HG03442 (cell line): Measurements from ENCODE around the gene TMEM132D.

Experiments
- ATAC-seq: cut with Tn5 transposase; IDR thresholded peaks from one replicate; pipeline ENCODE4 v1.9.1; 2021; ENCODE audit warnings: mild to moderate bottlenecking, moderate library complexity; ENCODE audit not compliant: unreplicated experiment

TMEM132D gene

DNA sequence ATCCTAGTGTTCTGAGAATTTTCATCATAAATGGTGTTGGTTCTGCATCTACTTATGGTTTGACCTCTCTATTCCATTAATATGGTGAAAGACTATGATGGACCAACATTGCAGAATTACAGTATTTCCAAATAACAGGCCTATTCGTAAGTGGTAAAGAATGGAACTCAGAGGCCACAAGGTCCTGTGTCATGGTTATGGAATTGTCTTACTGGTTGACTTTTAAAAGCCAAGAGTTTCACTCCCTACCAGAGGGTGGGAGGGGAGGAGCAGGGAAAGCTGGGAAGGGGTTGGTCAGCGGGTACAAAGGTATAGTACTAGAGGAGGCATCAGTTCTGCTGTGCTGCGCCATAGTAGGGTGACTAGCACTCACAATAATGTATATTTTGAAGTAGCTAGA is 153.4 kb downstream of the TMEM132D start:
- ATAC-seq = no peak

DNA sequence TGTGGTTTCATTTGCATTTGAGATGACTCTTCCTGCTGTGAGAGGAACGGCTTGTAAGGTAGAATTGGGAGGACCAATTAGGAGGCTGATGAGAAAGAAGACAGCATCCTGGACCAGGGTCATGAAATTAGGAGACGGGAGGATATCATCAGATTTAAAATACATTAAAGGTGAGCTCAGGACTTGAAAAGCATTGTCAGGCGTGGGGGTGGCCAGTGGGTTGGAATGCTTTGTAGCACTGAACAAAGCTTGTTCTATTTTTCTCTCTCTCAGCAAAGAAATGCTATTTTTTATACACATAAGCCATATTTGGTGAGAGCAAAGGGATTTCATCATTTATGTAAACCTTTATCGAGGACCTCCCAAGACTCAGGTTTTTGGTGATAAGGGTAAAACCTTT is 157.5 kb downstream of the TMEM132D start:
- ATAC-seq = no peak

DNA sequence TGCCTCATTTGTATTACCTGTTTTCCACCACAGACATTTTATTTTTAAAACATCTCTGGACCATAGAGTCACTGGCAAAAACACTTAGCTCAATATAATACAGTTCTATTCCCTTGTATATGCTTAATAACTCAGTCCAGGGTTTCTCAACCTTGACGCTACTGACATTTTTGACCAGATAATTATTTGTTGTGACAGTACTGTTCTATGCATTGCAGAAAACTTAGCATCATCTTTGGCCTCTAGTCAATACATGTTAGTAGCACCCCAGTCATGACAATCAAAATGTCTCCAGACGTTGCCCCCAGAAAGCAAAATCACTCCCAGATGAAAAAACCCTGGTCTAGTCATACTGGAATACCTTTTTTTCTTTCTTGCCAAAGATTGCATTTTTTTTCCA is 174.7 kb downstream of the TMEM132D start:
- ATAC-seq = no peak

DNA sequence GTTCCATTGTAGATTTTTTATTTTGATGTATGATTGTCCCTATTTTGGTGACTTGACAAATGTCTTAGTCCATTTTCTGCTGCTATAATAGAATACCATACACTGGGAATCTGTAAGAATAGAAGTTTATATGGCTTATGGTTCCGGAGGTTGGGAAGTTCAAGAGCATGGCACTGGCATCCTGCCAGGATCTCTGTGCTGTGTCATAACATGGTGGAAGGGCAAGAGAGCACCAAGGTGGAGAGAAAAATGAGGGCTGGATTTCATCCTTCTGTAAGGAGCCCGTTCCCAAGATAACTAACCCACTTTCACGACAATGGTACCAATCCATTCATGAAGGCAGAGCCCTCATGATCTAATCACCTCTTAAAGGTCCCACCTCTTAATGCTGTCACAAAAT is 176.7 kb downstream of the TMEM132D start:
- no peak for ATAC-seq

DNA sequence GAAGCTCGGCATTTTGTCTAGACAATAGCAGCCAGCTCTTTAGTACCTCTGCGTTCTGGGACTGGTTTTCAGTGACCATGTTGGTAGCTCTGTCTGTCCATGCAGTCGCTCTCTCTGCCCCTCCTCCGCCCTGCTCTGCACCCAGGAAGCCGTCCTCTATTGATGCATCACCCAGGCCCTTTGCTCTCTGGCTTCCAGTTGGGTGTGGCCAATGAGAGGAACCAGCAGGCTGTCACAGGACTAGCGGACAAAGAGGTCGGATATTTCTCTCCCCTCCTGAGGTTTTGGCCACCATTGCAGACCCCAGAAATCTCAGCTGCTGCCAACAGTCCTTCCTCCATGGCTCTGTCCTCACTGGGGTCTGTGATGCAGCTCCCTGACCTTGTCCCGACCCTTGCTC is 180.6 kb downstream of the TMEM132D start:
- no peak for ATAC-seq

DNA sequence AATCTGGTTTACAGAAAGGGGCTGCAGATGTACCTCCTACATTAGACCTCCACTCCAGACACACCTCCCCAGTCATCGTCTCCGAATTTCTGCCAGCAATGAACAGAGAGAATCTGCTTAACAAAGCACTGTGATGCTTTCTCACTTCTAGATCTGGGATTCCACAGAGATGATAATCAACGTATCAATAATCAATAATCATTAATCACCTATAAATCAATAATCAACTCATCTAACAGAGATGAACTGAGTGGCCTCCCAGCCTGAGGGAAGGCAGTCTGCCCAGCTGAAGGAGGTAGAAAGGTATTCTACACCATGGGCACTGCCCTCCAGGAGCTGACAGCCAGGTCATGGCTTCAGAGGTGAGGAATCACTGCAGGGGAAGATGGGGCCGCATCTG is 183.2 kb downstream of the TMEM132D start:
- no peak for ATAC-seq

DNA sequence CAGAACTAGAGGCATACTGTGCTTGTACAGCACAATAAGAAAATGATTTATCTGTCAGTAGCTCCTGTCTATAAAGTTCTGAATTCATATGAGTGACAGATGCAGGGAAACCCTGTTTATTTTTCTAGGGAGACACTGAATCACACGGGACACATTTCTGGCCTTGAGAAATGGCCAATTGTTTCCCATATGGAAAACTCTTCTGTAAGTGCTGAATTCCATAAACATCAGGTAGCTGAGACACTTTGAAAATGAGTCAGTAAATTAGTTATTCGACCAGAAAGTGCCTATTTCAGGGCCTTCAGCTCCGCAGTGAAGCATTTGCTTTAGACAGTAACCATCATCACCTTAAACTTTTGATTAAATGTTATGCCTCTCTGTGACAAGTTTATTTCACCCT is 184.4 kb downstream of the TMEM132D start:
- no peak for ATAC-seq

DNA sequence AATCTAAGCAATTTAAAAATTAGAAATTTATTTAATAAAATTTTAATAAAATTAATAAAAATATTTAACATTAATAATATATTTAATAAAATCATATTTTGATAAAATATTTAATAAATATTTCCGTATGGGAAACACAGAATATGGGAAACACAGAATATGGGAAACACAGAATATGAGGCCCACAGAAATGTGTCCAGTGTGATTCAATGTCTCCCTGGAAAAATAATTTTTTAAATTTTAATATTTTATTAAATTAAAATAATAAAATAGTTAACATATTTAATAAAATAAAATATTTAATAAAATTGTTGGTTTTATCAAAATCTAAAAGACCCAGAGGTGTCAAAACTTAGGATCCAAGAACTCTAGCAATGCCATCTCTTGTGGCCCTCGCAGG is 186.4 kb downstream of the TMEM132D start:
- ATAC-seq = no peak

DNA sequence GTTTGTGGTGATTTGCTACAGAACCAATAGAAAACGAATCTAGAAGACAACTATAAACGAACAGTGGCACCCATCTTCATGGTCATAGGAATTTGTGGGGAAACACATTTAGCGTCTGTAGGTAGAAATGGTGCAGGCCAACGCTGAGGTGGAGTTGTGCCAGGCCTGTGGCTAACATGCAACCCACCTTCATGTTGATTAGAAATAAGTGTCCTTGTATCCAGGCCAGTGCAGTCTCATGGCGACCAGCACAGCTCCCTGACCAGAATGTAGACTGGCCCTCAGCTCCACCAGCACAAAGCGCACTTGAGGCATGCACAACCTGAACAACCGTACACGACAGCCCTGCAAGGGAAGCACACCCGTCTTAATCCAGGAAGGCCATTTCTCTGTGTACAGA is 187.0 kb downstream of the TMEM132D start:
- no peak for ATAC-seq

DNA sequence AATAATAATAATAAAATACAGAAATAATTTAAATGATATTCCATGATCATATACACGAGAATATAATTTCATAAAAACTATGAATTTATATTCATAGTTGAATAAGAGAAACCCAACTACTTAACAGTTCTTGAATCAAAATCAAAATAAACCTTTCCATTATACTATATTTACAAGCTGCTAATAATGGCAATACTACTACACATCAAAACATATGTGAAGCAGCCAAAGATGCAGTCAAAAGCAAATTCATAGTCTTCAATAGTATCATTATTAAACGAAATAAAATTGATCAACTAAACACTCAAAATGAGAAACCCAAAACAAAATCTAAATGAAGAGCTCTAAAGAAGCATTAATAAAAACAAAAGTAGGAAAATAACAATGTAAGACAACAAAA is 197.1 kb downstream of the TMEM132D start:
- ATAC-seq = no peak

DNA sequence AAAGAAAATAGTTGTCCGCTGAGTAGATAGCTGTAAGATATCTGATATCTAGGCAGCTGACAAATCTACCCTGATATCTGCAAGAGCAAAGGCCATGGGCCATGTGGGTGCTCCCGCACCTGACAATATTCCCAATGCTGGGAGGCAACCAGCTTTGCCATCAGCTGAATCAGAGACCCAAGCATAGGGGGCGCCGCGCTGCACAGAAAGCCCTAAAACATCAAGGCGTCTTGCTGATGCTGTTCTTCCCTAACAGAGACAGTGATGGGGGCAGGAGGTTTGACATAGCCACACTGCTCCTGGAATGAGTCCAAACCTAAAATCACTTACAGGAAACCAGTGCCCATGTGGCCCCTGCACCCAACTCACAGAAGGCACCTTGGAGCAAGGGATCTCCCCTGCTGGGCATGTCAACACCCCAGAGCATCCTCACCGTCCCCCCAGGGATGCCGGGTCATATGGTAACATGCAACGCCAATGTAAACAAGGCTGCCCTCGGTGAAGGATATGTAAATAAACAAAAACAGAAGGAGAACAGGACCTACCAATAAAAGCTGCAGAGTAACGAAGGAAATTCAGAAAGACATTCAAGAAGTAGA is 199.5 kb downstream of the TMEM132D start:
- no peak for ATAC-seq

DNA sequence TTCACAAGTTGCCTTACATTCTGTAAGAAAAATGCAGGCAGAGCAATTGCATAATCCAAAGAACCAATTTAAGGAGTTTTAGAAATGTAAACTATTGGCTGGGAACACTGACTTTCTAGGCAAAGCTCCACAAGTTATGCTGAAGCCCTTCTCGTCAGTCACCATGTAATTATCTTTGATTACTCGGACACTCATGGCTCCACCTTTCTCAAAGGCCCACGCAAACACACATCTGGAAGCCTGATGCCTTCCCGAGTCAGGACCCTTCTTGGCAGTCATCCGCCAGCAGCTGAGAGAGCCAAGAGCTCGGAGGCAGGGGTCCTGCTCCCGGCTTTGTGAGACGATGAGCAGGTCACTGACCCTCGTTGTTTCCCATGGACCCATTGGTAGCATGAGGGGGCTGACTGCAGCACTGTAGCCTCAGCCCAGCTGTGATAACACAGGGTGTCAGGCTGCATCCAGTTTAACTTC is 202.2 kb downstream of the TMEM132D start:
- ATAC-seq = no peak

DNA sequence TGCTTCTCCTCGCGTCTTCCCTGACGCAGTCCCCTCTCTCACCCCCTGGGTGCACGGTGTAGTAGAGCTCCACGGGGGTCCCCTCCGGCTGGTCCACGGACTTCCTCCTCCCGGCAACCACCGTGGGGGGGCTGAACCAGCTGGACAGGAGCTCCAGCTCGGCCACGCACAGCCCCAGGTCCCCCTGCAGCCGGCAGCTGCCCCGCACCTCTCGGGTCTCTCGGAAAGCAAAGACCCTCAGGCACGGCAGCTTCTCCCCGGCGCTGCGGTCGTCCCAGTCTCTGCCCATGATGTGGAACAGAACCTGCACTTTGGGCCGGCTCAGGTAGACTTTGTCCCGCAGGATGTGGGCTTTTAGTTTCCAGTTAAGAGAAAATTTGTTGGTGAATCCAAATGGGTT is 203.8 kb downstream of the TMEM132D start:
- ATAC-seq = no peak

DNA sequence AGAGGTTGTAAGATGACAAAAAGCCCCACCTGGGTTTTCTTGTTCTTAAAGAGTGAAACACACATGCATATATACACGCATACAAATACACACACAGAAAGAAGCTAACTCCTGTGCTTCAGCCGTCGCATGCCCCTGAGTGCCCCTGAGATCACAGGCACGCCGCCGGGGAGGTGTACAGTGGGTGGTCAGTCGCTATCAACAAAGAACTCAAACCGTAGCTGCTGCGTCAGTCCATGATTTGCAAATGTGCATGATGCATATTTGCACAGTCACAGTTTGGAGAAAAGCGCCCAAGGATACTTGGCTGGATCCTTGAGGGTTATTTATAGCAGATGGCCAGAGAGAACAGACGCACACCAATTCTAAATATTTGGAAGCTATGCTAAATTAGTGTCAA is 206.9 kb downstream of the TMEM132D start:
- no peak for ATAC-seq

DNA sequence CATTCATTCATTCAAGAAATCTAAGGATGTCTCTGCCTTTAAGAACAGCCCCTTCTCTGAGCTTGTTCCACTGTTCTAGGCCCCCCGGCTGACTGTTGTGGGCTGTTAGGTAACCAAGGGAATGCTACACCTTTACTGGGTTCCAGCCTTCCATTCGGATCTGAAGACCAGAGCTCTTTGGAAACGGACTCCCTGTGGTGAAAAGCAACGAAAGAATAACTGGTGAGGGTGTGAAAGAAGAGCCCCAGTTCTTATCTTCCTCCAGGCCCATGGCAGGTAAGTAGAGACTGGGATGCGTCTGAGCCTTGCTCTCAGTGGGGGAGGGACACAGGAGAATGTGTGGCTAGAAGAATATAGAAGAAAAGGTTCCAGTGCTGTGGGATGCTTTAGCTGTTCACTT is 207.4 kb downstream of the TMEM132D start:
- ATAC-seq = no peak

DNA sequence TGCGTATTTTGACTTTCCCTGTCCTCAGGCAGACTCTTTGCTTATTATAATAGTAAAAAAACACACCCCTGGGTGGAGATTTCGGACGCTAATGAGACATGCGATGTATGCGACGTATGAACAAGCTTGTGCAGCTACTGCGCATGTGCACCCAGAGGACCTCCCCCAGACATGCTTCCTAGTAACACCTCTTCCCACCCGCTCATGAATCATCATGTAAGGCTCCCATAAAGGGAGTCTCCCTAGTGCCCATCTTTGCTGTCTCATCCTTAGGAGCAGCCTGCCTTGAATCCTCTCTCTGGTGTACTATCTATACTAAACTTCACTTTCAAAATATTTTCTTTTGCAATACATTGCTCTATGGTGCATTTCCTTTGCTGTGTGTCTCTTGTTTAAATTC is 210.1 kb downstream of the TMEM132D start:
- no peak for ATAC-seq

DNA sequence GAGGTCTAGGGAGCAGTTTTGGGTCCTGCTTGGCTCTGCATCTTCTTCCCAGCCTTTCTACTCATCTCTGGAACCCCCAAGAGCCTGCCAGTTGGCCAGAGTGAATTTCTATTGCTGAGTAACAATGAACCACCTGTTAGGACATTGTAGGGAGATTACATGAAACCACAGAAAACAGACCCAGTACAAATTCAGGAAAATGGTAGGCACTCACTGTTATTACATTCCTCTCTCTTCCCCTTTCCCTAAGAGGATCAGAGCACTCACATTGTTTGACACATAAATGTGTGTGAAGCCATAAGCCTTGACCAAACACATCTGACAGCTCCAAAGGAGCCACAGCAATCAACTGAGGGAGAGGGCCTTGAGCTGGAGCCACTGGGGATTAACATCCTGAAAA is 216.1 kb downstream of the TMEM132D start:
- ATAC-seq = no peak

DNA sequence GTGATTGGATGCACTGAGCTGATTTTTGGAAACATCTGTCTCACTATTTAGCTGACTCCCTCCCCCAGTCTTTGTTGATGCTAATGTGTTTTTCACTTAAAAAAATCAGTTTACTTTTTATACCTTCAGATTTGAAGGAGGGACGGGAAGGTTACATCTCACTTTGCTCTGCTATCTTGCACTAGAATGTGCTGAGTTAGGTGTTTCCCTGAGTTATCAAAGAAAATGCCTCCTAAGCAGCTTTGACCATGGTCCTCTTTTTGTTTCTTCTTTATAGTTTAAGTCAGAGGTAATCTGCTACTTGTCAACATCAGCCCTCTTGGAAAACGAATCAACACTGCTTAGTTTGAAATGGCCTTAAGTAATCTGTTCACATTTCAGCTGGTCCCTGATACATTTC is 222.0 kb downstream of the TMEM132D start:
- ATAC-seq = no peak

DNA sequence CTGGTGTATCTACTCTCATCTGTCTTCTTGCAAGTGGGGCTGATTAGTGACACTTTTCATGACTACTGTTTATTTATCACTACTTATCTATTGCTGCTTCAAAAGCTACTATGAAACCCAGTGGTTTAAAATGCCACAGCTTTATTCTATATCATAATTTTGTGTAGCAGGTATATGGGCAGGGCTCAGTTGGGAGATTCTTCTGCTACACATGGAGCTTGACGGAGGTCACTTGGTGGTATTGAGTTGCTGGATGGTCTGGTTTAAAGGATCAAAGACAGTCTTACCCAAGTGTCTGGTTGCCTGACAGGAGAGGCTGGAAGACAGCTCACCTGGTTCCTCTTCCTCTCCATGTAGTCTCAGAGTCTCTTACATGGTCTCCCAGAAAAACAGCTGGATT is 222.7 kb downstream of the TMEM132D start:
- no peak for ATAC-seq

DNA sequence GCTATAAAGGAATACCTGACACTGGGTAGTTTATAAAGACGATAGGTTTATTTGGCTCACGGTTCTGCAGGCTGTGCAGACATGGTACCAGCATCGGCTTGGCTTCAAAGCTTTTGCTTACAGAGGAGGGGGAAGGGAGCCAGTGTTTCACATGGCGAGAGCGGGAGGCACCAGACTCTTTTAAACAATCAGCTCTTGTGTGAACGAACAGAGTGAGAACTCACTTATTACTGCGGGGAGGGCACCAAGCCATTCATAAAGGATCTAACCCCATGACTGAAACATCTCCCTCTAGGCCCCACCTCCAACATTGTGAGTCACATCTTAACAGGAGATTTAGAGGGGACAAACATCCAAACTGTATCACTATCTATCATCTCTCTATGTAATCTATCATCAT is 227.4 kb downstream of the TMEM132D start:
- ATAC-seq = no peak

DNA sequence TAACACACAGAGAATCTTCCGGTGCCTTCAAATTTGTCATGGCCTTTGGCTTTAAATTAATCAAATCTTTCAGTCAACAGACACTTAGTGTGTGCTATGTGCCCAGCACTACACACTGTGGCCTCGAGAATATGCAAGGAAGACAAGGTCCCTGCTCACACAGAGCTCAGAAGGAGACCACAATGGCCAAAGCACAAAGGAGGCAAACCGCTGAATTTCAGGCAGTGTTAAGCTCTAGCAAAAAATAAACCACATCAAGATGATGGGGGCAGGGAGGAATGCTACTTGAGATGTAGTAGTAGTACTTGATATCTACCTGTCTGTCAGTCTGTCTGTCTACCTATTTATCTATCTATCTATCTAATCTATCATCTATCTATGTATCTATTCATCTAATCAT is 227.9 kb downstream of the TMEM132D start:
- ATAC-seq = no peak

DNA sequence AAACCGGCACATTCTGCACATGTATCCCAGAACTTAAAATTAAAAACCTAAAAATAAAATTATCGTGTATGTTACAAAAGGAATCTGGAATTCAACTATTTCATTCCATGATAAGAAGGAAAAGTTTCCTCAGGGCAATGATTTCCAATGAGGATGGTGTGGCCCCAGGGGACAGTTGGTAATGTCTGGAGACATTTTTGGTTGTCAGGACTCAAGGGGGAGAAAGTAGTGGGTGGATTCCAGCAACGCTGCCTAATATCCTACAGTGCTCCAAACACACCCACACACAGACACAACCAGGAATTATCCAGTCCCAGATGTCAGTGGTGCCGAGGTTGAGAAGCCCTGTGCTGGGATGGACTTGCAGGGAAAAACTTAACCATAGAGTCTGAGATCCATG is 228.3 kb downstream of the TMEM132D start:
- ATAC-seq = no peak

DNA sequence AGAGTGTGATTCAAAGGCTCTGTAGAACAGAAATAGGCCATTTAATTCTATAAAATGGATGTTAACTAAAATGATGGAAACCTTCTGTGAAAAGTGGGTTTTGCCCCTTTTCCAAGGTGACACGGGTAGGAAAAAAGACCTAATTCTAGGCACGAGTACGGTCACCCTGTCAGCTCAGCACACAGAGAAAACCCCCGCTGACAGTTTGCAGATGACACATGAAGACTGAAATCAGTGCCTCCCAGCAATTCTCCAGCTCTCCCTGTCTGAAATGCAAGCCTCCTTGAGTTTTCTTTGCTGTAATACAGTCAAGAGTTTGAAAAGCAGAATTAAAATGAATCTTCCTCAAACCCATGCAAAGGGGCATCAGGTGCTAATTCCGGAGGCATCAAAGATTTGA is 230.0 kb downstream of the TMEM132D start:
- ATAC-seq = no peak

DNA sequence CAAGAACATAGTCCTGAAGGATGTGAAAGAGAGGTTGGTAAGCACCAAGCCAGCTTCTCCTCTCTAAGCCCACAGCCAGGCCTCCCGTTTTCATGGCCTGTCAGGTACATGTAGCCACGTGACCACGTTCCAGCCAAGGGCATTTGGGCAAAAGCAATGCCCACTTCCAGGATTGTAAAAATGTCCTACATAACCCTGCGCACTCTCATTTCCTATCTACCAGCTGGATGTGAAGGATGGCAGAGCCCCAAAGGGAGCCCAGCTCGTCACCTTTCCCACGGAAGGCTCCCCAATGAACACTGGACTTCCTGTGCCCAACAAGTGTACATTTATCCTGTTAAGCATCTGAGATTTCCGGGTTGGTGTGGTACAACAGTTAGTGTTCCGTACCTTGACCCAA is 231.7 kb downstream of the TMEM132D start:
- no peak for ATAC-seq
